Skeletal muscle tissue (tissue), 4 donors: ENCODE measurements around the gene MED12. TPM values are rescaled to one million over a fixed set of nuclear protein-coding genes. Genes with fewer than 3 reads are reported as not detected.

Experiments used
- H3K27ac ChIP-seq: one replicate; pipeline ENCODE4 v1.7.0; 2013; ENCODE audit warnings: mild to moderate bottlenecking, low read depth, low read length, inconsistent platforms
- H3K27me3 ChIP-seq, 3 donors: one replicate each; pipeline ENCODE4 v1.7.0; 2013; ENCODE audit warnings: low read length in 3 of 3; ENCODE audit not compliant: control insufficient read depth in 3 of 3, insufficient read depth in 3 of 3
- H3K36me3 ChIP-seq, 3 donors: one replicate each; pipeline ENCODE4 v1.7.0; 2013; ENCODE audit warnings: low read length in 3 of 3; ENCODE audit not compliant: control insufficient read depth in 3 of 3, insufficient read depth in 3 of 3
- H3K4me1 ChIP-seq, 3 donors: one replicate each; pipeline ENCODE4 v1.7.0; 2013; ENCODE audit warnings: low read length in 3 of 3, mild to moderate bottlenecking in 3 of 3; ENCODE audit not compliant: control insufficient read depth in 3 of 3, insufficient read depth in 3 of 3
- H3K4me3 ChIP-seq, 3 donors: one replicate each; pipeline ENCODE4 v1.7.0; 2013; ENCODE audit warnings: low read length in 3 of 3
- H3K9ac ChIP-seq, 3 donors: one replicate each; pipeline ENCODE4 v1.7.0; 2013; ENCODE audit warnings: low read length in 3 of 3, mild to moderate bottlenecking in 3 of 3, moderate library complexity in 2 of 3, low read depth in 1 of 3
- H3K9me3 ChIP-seq, 3 donors: one replicate each; pipeline ENCODE4 v1.7.0; 2013; ENCODE audit warnings: low read length in 3 of 3; ENCODE audit not compliant: control insufficient read depth in 3 of 3
- total RNA-seq: library from RNA; depleted of rRNA; stranded (reverse); fragments of >200 nt; gene quantifications from one replicate; pipeline ENCODE4 v1.2.3, GENCODE V29; 2014
- donor health status: Osteomylitis.

MED12 gene
- total RNA-seq, 1 donor from 2014 or later = 37.6 TPM

DNA sequence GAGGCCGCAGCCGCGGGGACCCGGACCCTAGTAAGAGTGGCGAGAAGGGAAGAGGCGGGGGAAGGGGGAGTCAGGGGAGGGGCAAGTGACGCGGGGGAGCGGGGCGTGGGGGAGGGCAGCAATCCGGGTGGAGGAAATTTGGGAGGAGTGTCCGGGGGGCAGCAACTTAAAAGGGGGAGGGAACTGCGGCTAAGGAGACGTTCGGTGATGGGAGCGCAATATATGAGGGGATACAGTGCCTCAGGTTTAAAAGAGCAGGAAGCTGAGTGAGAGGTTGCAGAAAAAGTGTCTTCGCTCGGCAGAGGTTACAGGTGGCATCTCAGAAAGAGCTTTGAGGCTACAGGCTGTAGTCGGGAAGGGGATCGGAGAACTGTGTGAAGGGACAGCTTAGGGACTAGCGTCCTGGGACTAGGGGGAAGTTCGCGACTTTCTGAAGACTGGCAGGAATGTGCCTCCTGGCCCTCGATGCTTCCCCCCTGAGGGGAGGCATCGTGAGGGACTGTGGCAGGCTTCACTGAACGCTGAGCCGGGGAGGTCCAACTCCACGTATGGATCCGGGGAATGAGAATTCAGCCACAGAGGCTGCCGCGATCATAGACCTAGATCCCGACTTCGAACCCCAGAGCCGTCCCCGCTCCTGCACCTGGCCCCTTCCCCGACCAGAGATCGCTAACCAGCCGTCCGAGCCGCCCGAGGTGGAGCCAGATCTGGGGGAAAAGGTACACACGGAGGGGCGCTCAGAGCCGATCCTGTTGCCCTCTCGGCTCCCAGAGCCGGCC, 22.2 kb upstream of the MED12 start:
- H3K36me3 ChIP-seq = no peaks in the 10 kb centered on the region
- peak overlapping the region; percentile 41 for H3K27ac ChIP-seq
- H3K9ac ChIP-seq = peak overlapping the region; percentile 64 to 77 (median 76)

DNA sequence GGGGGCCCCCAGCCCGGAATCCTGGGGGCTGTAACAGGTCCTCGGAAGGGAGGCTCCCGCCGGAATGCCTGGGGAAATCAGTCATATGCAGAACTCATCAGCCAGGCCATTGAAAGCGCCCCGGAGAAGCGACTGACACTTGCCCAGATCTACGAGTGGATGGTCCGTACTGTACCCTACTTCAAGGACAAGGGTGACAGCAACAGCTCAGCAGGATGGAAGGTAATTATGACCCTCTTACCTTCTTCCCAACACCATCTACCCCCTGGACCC, 21.7 kb upstream of the MED12 start:
- Histone ChIP-seq H3K4me1 (peaks cover 9 to 12% (median 10%) of the 10 kb centered on the region in 3 donors), H3K27ac (no peak overlapping the region), H3K4me3 (peak overlapping the region; percentile 51 to 87 (median 73)), H3K9ac (peak overlapping the region in 2 of 3 donors; percentile 64 to 76), H3K9me3 (no peaks in the 10 kb centered on the region), H3K36me3 (peaks cover 0 to 2% (median 0%) of the 10 kb centered on the region in 3 donors), H3K27me3 (no peaks in the 10 kb centered on the region)

More for the DNA sequence above, 22.2 kb upstream of the MED12 start:
- Histone ChIP-seq H3K4me3 (peak overlapping the region; percentile 73 to 87 (median 76)), H3K4me1 (peaks cover 9 to 12% (median 10%) of the 10 kb centered on the region in 3 donors), H3K9me3 (no peaks in the 10 kb centered on the region), H3K27me3 (no peaks in the 10 kb centered on the region)

DNA sequence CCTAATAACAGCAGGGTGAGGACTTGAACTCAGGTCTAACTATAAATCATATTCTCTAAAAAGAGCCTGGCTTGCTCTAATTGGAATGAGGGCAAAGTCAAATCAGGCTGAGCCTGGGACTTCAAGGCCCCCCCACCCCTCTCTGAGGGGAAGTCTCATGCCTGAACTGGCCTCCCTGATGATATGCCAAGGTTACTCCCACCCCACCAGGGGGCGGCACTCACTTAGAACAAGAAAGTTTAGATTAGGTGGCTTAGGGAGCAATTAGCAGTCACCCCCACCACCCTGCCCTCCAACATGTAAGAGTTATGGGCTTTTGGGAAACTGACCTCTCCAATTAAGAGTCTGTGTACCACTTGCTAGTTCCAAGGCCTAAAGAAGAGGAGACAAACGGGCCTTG, 20.1 kb upstream of the MED12 start:
- peaks cover 9 to 12% (median 10%) of the 10 kb centered on the region in 3 donors for H3K4me1 ChIP-seq
- no peak overlapping the region for H3K27ac ChIP-seq

DNA sequence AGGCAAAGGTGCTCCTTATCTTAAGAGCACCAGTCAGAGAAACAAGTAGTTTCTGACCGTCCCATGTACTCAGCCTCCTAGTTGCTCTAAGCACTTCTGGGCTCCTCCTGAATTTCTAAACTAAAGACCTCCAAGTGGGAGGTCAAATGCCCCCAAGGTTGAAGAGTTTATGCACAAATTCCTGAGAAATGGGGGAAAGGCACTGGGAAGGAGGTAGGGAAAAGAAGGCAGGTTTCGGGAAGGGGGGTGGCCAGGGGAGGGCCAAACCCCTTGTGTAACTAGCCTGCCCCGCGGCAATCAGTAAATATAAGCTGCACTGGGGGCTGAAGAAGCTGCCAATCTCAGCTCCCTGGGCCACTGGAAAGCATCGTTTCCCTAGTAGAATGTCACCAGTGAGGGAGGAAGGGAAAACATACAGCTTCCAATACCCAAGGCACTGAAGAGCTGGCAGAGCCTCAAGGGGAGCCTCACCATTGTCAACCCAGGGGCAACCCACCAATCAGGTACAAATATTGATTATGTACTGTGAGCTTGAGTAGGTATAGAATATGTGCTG, 19.4 kb upstream of the MED12 start:
- H3K27ac ChIP-seq = no peak overlapping the region
- H3K9me3 ChIP-seq = no peaks in the 10 kb centered on the region
- H3K4me1 ChIP-seq = peaks cover 9 to 12% (median 10%) of the 10 kb centered on the region in 3 donors
- H3K27me3 ChIP-seq = no peaks in the 10 kb centered on the region
- peak overlapping the region in 1 of 3 donors; percentile 25 for H3K9ac ChIP-seq
- no peak overlapping the region for H3K4me3 ChIP-seq
- H3K36me3 ChIP-seq = peaks cover 0 to 2% (median 0%) of the 10 kb centered on the region in 3 donors

More for the DNA sequence above, 20.1 kb upstream of the MED12 start:
- Histone ChIP-seq H3K4me3 (no peak overlapping the region), H3K27me3 (no peaks in the 10 kb centered on the region), H3K9me3 (no peaks in the 10 kb centered on the region), H3K9ac (no peak overlapping the region), H3K36me3 (peaks cover 0 to 2% (median 0%) of the 10 kb centered on the region in 3 donors)

DNA sequence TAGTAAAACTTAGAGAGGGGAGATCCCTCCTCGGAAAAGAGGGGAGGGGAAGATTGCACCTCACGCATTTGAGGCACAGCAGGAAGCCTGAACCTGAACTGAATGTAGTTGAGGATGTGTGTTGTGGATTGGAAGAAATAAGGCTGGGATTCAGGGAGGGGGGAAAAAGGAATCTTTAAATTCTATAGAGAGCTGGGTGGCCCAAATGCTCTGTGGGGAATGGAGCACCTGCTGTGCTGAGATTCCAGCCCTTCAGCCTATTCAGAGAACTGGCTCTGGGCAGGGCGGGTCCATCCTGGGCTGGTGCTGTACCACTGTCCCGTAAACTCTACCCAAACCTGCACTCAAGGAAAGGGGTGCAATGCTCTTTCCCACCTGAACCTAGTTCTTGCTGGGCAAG, 18.7 kb upstream of the MED12 start:
- H3K27me3 ChIP-seq = no peaks in the 10 kb centered on the region
- H3K4me3 ChIP-seq = no peak overlapping the region
- peaks cover 9 to 12% (median 10%) of the 10 kb centered on the region in 3 donors for H3K4me1 ChIP-seq
- peaks cover 0 to 2% (median 0%) of the 10 kb centered on the region in 3 donors for H3K36me3 ChIP-seq
- H3K9ac ChIP-seq = no peak overlapping the region
- H3K27ac ChIP-seq = no peak overlapping the region
- H3K9me3 ChIP-seq = no peaks in the 10 kb centered on the region

DNA sequence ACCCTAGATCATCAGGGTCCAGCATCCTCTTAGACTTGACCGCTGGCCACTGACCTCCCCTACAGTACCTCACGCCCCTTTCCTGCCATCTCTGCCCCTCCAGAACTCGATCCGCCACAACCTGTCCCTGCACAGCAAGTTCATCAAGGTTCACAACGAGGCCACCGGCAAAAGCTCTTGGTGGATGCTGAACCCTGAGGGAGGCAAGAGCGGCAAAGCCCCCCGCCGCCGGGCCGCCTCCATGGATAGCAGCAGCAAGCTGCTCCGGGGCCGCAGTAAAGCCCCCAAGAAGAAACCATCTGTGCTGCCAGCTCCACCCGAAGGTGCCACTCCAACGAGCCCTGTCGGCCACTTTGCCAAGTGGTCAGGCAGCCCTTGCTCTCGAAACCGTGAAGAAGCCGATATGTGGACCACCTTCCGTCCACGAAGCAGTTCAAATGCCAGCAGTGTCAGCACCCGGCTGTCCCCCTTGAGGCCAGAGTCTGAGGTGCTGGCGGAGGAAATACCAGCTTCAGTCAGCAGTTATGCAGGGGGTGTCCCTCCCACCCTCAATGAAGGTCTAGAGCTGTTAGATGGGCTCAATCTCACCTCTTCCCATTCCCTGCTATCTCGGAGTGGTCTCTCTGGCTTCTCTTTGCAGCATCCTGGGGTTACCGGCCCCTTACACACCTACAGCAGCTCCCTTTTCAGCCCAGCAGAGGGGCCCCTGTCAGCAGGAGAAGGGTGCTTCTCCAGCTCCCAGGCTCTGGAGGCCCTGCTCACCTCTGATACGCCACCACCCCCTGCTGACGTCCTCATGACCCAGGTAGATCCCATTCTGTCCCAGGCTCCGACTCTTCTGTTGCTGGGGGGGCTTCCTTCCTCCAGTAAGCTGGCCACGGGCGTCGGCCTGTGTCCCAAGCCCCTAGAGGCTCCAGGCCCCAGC, 17.6 kb upstream of the MED12 start:
- H3K4me1 ChIP-seq = peaks cover 3 to 12% (median 7%) of the 10 kb centered on the region in 3 donors

DNA sequence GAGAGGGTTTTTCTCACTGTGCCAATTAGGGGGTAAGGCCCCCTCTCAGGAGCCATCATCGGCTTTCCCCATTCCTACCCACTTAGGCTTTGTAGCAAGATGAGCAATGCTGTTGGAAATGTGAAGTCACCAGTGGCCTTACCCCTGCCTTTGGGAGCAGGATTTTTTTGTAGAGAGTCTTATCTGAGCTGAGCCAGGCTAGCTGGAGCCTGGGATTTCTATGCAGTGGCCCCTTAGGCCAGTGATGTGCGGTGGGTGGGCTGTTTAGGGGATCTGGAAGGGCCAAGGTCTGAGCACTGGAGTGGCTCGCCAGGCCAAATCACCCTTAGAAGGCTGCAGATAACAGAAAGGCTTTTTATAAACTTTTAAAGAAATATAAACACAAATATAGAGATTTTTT, 16.1 kb upstream of the MED12 start:
- Histone ChIP-seq H3K27me3 (no peaks in the 10 kb centered on the region), H3K9me3 (no peaks in the 10 kb centered on the region), H3K4me1 (peaks cover 3 to 6% (median 6%) of the 10 kb centered on the region in 3 donors), H3K4me3 (no peak overlapping the region), H3K27ac (no peak overlapping the region), H3K36me3 (peaks cover 0 to 2% (median 0%) of the 10 kb centered on the region in 3 donors), H3K9ac (no peak overlapping the region)

More for the DNA sequence above, 17.6 kb upstream of the MED12 start:
- no peaks in the 10 kb centered on the region for H3K27me3 ChIP-seq
- no peak overlapping the region for H3K9ac ChIP-seq
- H3K9me3 ChIP-seq = no peaks in the 10 kb centered on the region
- no peak overlapping the region for H3K27ac ChIP-seq
- peaks cover 0 to 2% (median 0%) of the 10 kb centered on the region in 3 donors for H3K36me3 ChIP-seq
- no peak overlapping the region for H3K4me3 ChIP-seq

DNA sequence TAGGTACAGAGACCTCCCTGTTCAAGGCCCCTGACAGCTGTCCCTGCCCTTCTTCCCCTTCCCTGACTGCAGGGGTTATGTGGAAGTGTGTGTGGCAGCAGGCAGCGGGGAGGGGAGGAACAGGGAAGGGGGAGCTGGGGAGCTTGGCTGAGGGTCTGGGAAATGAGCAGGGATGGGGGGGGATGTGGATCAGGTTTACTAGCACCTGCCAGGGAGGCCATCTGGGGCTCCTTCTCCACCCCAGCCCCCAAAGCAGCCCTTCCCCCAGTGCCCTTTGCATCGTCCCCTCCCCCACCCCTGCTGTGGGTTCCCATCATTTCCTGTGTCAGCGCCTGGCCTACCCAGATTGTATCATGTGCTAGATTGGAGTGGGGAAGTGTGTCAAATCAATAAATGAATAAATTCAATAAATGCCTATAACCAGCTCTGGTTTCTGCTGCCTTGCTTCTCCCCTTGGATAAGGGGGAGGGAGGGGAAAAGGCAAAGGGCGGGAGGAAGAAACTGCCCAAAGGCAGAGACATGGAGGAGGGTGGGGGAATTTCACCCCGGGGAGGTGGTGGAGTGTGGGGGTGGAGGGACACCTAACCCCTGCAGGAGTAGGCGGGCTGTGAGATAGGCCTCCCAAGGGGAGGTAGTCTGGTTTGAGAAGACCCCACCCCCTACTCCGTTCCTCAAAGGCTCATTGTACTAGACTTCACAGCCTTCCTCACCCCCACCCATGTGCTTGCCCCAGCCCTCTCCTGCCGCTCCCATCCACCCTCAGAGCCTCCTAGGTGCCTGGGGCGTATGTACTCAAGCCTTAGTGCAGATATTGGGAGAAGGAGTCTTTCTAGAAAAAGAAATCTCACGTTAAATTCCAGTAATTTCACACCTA, 15.0 kb upstream of the MED12 start:
- H3K4me1 ChIP-seq = peaks cover 0 to 3% (median 3%) of the 10 kb centered on the region in 3 donors
- no peaks in the 10 kb centered on the region for H3K27me3 ChIP-seq
- no peak overlapping the region for H3K4me3 ChIP-seq
- H3K27ac ChIP-seq = no peak overlapping the region
- no peaks in the 10 kb centered on the region for H3K9me3 ChIP-seq
- no peak overlapping the region for H3K9ac ChIP-seq
- peaks cover 0 to 2% (median 0%) of the 10 kb centered on the region in 3 donors for H3K36me3 ChIP-seq

DNA sequence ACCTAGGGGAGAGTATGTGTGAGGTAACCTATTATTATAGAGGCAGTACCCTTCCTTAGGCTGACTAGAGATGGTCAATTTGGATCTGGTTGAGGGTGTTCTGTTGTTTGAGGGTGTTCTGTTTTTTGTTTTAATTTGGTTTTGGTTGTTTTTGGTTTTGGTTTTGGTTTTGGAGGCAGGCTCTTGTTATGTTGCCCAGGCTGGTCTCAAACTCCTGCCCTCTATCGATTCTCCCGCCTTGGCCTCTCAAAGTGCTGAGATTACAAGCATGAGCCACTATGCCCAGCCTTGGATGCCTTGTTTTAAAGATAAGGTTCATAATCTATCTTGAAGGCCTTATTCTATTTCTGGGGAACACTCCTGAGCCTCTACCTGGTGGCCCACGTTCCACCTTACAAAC, 12.8 kb upstream of the MED12 start:
- Histone ChIP-seq H3K27me3 (peaks cover 0 to 4% (median 0%) of the 10 kb centered on the region in 3 donors), H3K4me3 (no peak overlapping the region), H3K9me3 (no peaks in the 10 kb centered on the region), H3K9ac (no peak overlapping the region), H3K4me1 (no peaks in the 10 kb centered on the region), H3K27ac (no peak overlapping the region), H3K36me3 (peaks cover 0 to 2% (median 0%) of the 10 kb centered on the region in 3 donors)
